Ovary (tissue), 3 donors: ENCODE results near the gene DIPK1B.

Experiments
- CTCF ChIP-seq, 3 donors: fragments of 450-650 bp in 2 of 3; fragments of 200-600 bp in 1 of 3; IDR thresholded peaks; one replicate each; pipeline versions ENCODE4 v1.5.1 to v1.8.0; 2016 to 2022; ENCODE audit warnings: antibody characterized with exemption in 3 of 3, mild to moderate bottlenecking in 1 of 3
- POLR2A ChIP-seq: fragments of 450-650 bp; IDR thresholded peaks from one replicate; pipeline ENCODE4 v1.6.1; 2017; ENCODE audit warnings: antibody characterized with exemption, mild to moderate bottlenecking, moderate library complexity
- donor health status: DM: no; HTN: no; CAD: no.

DNA sequence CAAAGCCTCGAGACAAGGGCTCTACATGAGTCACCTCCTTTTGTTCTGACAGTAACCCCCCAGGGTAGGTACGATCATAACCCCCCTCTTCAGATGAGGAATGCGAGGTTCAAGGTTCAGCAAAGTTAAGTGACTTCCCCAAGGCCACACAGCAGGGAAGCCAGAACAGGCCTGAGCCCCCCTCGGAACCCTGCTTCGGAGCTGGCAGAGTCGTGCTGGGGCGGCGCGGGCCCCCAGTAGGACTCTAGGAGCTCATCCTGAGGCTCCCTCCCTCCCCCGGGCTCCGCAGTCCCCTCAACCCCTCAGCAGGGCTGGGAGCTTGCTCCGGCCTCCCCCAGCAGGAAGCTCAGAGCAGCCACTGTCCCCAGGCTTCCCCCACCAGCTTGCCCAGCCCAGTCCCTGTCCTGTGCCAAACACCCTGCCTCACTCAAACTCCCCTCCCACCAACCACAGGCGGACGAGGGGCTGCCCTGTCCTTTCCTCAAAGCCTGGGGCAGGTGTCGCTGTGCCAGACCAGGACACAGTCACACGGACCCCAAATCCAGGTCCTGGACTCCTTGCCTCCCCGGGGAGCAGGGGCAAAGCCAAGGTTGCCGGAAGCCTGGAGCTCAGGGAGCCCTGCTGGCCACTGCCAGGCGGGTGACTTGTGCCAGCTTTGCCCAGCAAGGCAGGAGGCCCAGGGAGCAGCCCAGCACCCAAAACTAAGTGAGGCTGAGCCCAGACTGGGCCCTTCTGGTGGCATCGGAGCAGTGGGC is 30.2 kb upstream of the DIPK1B start:
- TF ChIP-seq CTCF (IDR thresholded peaks at IDR 0.05) (no peak), POLR2A (no peak)
